IMR-90 (cell line): ENCODE measurements around the gene BCAS2. TPM values are rescaled to one million over a fixed set of nuclear protein-coding genes. Genes with fewer than 3 reads are reported as not detected.

ENCODE experiments used
- ATAC-seq: fragments of 200-7000 bp; cut with Tn5 transposase; 2 replicates; pipeline ENCODE4 v1.9.1; 2020; ENCODE audit warnings: low read depth, mild to moderate bottlenecking, moderate library complexity
- BruUV-seq: library from RNA; stranded (reverse); fragments of 400-500 nt; replicated peaks from 2 replicates; lab custom pipeline; 2021; lab: Mats Ljungman, UMichigan
- CTCF ChIA-PET: fragments of 300-600 bp; formaldehyde crosslinking; extraction: SDS; loops from one replicate; lab custom pipeline; 2021; ENCODE audit warnings: antibody characterized with exemption; lab: Yijun Ruan, JAX
- POLR2A ChIA-PET: fragments of 300-600 bp; sonication (Branson Sonifier 250); formaldehyde crosslinking; loops from one replicate; lab custom pipeline; 2022; ENCODE audit warnings: antibody characterized with exemption; ENCODE audit not compliant: unreplicated experiment; lab: Charles Lee
- DNase-seq: peaks from one replicate; pipeline ENCODE4 v3.0.0; 2013
- H2AFZ ChIP-seq: replicated peaks from 2 replicates; pipeline ENCODE3; 2013; ENCODE audit warnings: low read length, mild to moderate bottlenecking; ENCODE audit not compliant: poor library complexity
- H2AK5ac ChIP-seq: 2 replicates; pipeline ENCODE4 v1.6.1; 2013; ENCODE audit warnings: low read depth, low read length, inconsistent platforms
- H2AK9ac ChIP-seq: replicated peaks from 2 replicates; pipeline ENCODE3; 2013; ENCODE audit warnings: mild to moderate bottlenecking, low read depth, low read length, moderate library complexity; ENCODE audit not compliant: poor library complexity
- H2BK120ac ChIP-seq: 2 replicates; pipeline ENCODE4 v1.6.1; 2013; ENCODE audit warnings: low read depth, low read length, inconsistent platforms
- H2BK15ac ChIP-seq: 3 replicates; pipeline ENCODE4 v1.6.1; 2013; ENCODE audit warnings: low read depth, low read length, inconsistent platforms
- H2BK20ac ChIP-seq: 2 replicates; pipeline ENCODE4 v1.6.1; 2013; ENCODE audit warnings: low read depth, mild to moderate bottlenecking, inconsistent platforms, low read length, moderate library complexity
- H2BK5ac ChIP-seq: 2 replicates; pipeline ENCODE4 v1.6.1; 2013; ENCODE audit warnings: mild to moderate bottlenecking, low read depth, low read length, inconsistent platforms; ENCODE audit not compliant: poor library complexity, severe bottlenecking
- H3K14ac ChIP-seq: replicated peaks from 2 replicates; pipeline ENCODE4 v1.6.1; 2013; ENCODE audit warnings: low read depth, low read length, inconsistent platforms
- H3K18ac ChIP-seq: 2 replicates; pipeline ENCODE4 v1.6.1; 2013; ENCODE audit warnings: low read depth, low read length, control low read depth
- H3K23ac ChIP-seq: 2 replicates; pipeline ENCODE4 v1.6.1; 2013; ENCODE audit warnings: low read depth, low read length, inconsistent platforms
- H3K27ac ChIP-seq: 2 replicates; pipeline ENCODE4 v1.5.1; 2013; ENCODE audit warnings: mild to moderate bottlenecking, control low read depth, low read length; ENCODE audit not compliant: insufficient read depth
- H3K27me3 ChIP-seq: 2 replicates; pipeline ENCODE4 v1.6.1; 2013; ENCODE audit warnings: low read length; ENCODE audit not compliant: control insufficient read depth, insufficient read depth
- H3K36me3 ChIP-seq: 2 replicates; pipeline ENCODE4 v1.6.1; 2013; ENCODE audit warnings: low read length, mixed read lengths; ENCODE audit not compliant: control insufficient read depth, insufficient read depth
- H3K4ac ChIP-seq: 2 replicates; pipeline ENCODE4 v1.6.1; 2013; ENCODE audit warnings: low read depth, low read length, inconsistent platforms
- H3K4me1 ChIP-seq: 2 replicates; pipeline ENCODE4 v1.6.1; 2013; ENCODE audit warnings: low read length, mixed read lengths; ENCODE audit not compliant: control insufficient read depth, insufficient read depth
- H3K4me2 ChIP-seq: 2 replicates; pipeline ENCODE4 v1.6.1; 2013; ENCODE audit warnings: low read depth, mild to moderate bottlenecking, control low read depth, low read length, moderate library complexity
- H3K4me3 ChIP-seq: 2 replicates; pipeline ENCODE4 v1.5.1; 2013; ENCODE audit warnings: low read depth, mild to moderate bottlenecking, control low read depth, low read length, moderate library complexity; ENCODE audit not compliant: insufficient read depth
- H3K56ac ChIP-seq: 2 replicates; pipeline ENCODE4 v1.6.1; 2013; ENCODE audit warnings: low read length, inconsistent platforms; ENCODE audit not compliant: insufficient read depth; ENCODE audit errors: extremely low read depth
- H3K79me1 ChIP-seq, 2 experiments: 2 replicates each; pipeline ENCODE4 v1.6.1; 2013; ENCODE audit warnings: low read length in 2 of 2, inconsistent platforms in 1 of 2, low read depth in 1 of 2
- H3K9ac ChIP-seq: 2 replicates; pipeline ENCODE4 v1.6.1; 2013; ENCODE audit warnings: low read depth, low read length, control low read depth
- H3K9me1 ChIP-seq: 2 replicates; pipeline ENCODE4 v1.6.1; 2013; ENCODE audit warnings: low read length, inconsistent platforms; ENCODE audit not compliant: insufficient read depth
- H3K9me3 ChIP-seq: 2 replicates; pipeline ENCODE4 v1.6.1; 2013; ENCODE audit warnings: low read length; ENCODE audit not compliant: control insufficient read depth, insufficient read depth
- H4K20me1 ChIP-seq: 2 replicates; pipeline ENCODE4 v1.6.1; 2013; ENCODE audit warnings: low read length, inconsistent platforms; ENCODE audit not compliant: insufficient read depth
- H4K5ac ChIP-seq: 2 replicates; pipeline ENCODE4 v1.6.1; 2013; ENCODE audit warnings: mild to moderate bottlenecking, low read depth, low read length, control low read depth
- H4K8ac ChIP-seq, 2 experiments: 2 replicates each; pipeline ENCODE4 v1.6.1; 2013; ENCODE audit warnings: low read depth in 2 of 2, low read length in 2 of 2, control low read depth in 1 of 2, inconsistent platforms in 1 of 2
- H4K91ac ChIP-seq: 2 replicates; pipeline ENCODE4 v1.6.1; 2013; ENCODE audit warnings: low read depth, low read length, inconsistent platforms; ENCODE audit not compliant: insufficient read depth
- BHLHE40 ChIP-seq: fragments of 150-350 bp; IDR thresholded peaks from 2 replicates; pipeline ENCODE4 v1.6.1; 2016; ENCODE audit warnings: mild to moderate bottlenecking, low read depth, low read length
- CHD1 ChIP-seq: IDR thresholded peaks from 2 replicates; pipeline ENCODE4 v1.6.1; 2012; ENCODE audit warnings: low read depth, low read length, improper control_type of control experiment
- CTCF ChIP-seq: conservative IDR thresholded peaks from 2 replicates; pipeline ENCODE4 v1.5.1; 2012; ENCODE audit warnings: mild to moderate bottlenecking, low read depth, low read length, improper control_type of control experiment
- ELK1 ChIP-seq: fragments of 150-350 bp; IDR thresholded peaks from 2 replicates; pipeline ENCODE4 v1.6.1; 2016; ENCODE audit warnings: low read depth, mild to moderate bottlenecking, low read length, moderate library complexity, borderline replicate concordance
- FOS ChIP-seq: fragments of 150-350 bp; IDR thresholded peaks from 2 replicates; pipeline ENCODE4 v1.6.1; 2016; ENCODE audit warnings: low read depth, low read length
- MAFK ChIP-seq: IDR thresholded peaks from 2 replicates; pipeline ENCODE4 v1.6.1; 2012; ENCODE audit warnings: low read depth, low read length, improper control_type of control experiment
- MAZ ChIP-seq: IDR thresholded peaks from 2 replicates; pipeline ENCODE4 v1.6.1; 2012; ENCODE audit warnings: low read depth, mild to moderate bottlenecking, low read length, improper control_type of control experiment, moderate library complexity, borderline replicate concordance
- MXI1 ChIP-seq: IDR thresholded peaks from 2 replicates; pipeline ENCODE4 v1.6.1; 2012; ENCODE audit warnings: low read depth, mild to moderate bottlenecking, low read length, moderate library complexity, borderline replicate concordance
- RAD21 ChIP-seq: IDR thresholded peaks from 2 replicates; pipeline ENCODE4 v1.6.1; 2012; ENCODE audit warnings: low read length, improper control_type of control experiment
- RFX5 ChIP-seq: IDR thresholded peaks from 2 replicates; pipeline ENCODE4 v1.8.0; 2012; ENCODE audit warnings: low read depth, mild to moderate bottlenecking, low read length, moderate library complexity
- SMC3 ChIP-seq: fragments of 150-350 bp; IDR thresholded peaks from 2 replicates; pipeline ENCODE4 v1.6.1; 2016; ENCODE audit warnings: low read depth, mild to moderate bottlenecking, antibody characterized with exemption, low read length, moderate library complexity
- USF2 ChIP-seq: fragments of 150-350 bp; IDR thresholded peaks from 2 replicates; pipeline ENCODE4 v1.6.1; 2017; ENCODE audit warnings: mild to moderate bottlenecking, antibody characterized with exemption, low read length, low read depth
- WGBS, 2 experiments: methylation state at CpG; one replicate each; pipeline versions ENCODE4 v1.1.5 to v1.1.7; 2013; ENCODE audit warnings: missing lambda C conversion rate in 2 of 2; ENCODE audit not compliant: insufficient read length in 1 of 2; ENCODE audit errors: extremely low coverage in 2 of 2; 5-methylcytosine and 5-hydroxymethylcytosine counted together
- dilution Hi-C: fragments of 300-500 bp; cut with HindIII; formaldehyde crosslinking; loops from one replicate; pipeline ENCODE4 v1.14.3; 2018; ENCODE audit warnings: low sequenced_read_pairs; ENCODE audit not compliant: unreplicated experiment
- in situ Hi-C: fragments of 300-500 bp; cut with MboI; formaldehyde crosslinking; loops from 3 replicates; pipeline ENCODE4 v1.14.3; 2019; ENCODE audit warnings: low sequenced_read_pairs, inconsistent platforms, mixed read lengths
- intact Hi-C: fragments of 100-400 bp; cut with micrococcal nuclease; formaldehyde crosslinking; loops from 2 replicates; pipeline ENCODE4 v1.10.0; 2022
- polyA plus RNA-seq, 3 experiments: library from polyadenylated mRNA; depleted of rRNA; stranded (reverse); fragments of >200 nt; gene quantifications; 2 replicates each; pipeline ENCODE4 v1.2.3, GENCODE V29; 2012; ENCODE audit warnings: low replicate concordance in 1 of 3
- total RNA-seq: library from RNA; depleted of rRNA; stranded (reverse); fragments of >200 nt; gene quantifications from 2 replicates; pipeline ENCODE4 v1.2.3, GENCODE V29; 2012

The BCAS2 gene
- total and polyA plus RNA-seq, 2 of the 4 experiments (the other 2 are of a cell fraction) = 15.4 to 23.1 TPM

GRCh38 chr1:114585231-114585630, 3.8 kb upstream of the BCAS2 start:
- BruUV-seq = no TSS peak
- Histone ChIP-seq H3K27me3 (no peaks in the 10 kb centered on the region), H3K79me1 (peaks cover 8 to 11% of the 10 kb centered on the region in 2 experiments; a peak in 3 of 4 replicates), H3K4me1 (no peaks in the 10 kb centered on the region; the same call in 1 of the 2 replicates), H2AK5ac (no peak overlapping the region), H2BK120ac (no peak overlapping the region), H3K4ac (no peak overlapping the region), H4K91ac (no peak overlapping the region), H3K4me2 (no peak overlapping the region), H4K20me1 (no peaks in the 10 kb centered on the region), H2BK15ac (no peak overlapping the region), H2BK5ac (no peak overlapping the region), H3K9me3 (no peaks in the 10 kb centered on the region), H3K56ac (no peak overlapping the region), H3K18ac (no peak overlapping the region), H4K8ac (no peak overlapping the region), H3K23ac (no peak overlapping the region), H3K9ac (no peak overlapping the region), H3K36me3 (no peaks in the 10 kb centered on the region), H4K5ac (no peak overlapping the region), H2BK20ac (peak overlapping the region; percentile 16; the same call in 1 of the 2 replicates), H2AFZ (no peak overlapping the region), H2AK9ac (no peak overlapping the region), H3K14ac (no peak overlapping the region), H3K4me3 (no peak overlapping the region), H3K27ac (no peak overlapping the region), H3K9me1 (0 out of 2 replicates have a peak, but pooled peaks cover 3% of the 10 kb centered on the region)
- dilution Hi-C loops (no loop called here), intact Hi-C loops (loop anchor here (5.0 kb wide), 1 partner anchor 37 kb away; no protein-coding TSS in a partner anchor), in situ Hi-C loops (no loop called here)
- ChIA-PET CTCF (no interaction called here), POLR2A (no interaction called here)
- WGBS, 2 experiments = no CpG with 5 or more reads among the region's 1 CpG
- ATAC-seq = no peak
- no peak for TF ChIP-seq MXI1
- no peak for TF ChIP-seq CTCF
- no peak for TF ChIP-seq RAD21
- TF ChIP-seq RFX5 = no peak
- no peak for TF ChIP-seq ELK1
- no peak for TF ChIP-seq BHLHE40
- TF ChIP-seq MAFK = no peak
- no peak for TF ChIP-seq SMC3
- TF ChIP-seq CHD1 = no peak
- TF ChIP-seq FOS = no peak
- TF ChIP-seq MAZ = no peak
- no peak for TF ChIP-seq USF2
- DNase-seq = peak; percentile 20
